GM12864 (cell line): ENCODE results near the gene PLS1.
"Not testable (repeated sequence)": the region's sequence is repeated elsewhere in the genome, so short reads cannot be mapped to it uniquely, and the experiment has no call there.

Source experiments
- DNase-seq: peaks from one replicate; pipeline ENCODE4 v3.0.0-alpha.2; 2011; ENCODE audit warnings: low read depth
- H3K4me3 ChIP-seq: 2 replicates; pipeline ENCODE4 v1.5.1; 2011; ENCODE audit warnings: mild to moderate bottlenecking, low read depth, low read length, control low read depth
- CTCF ChIP-seq: IDR thresholded peaks from 2 replicates; pipeline ENCODE4 v1.5.1; 2011; ENCODE audit warnings: low read depth, mild to moderate bottlenecking, moderate library complexity, low read length, control low read depth, inconsistent platforms; ENCODE audit errors: missing control alignments

Gene PLS1

GRCh38 chr3:142580061-142580423 is 16.2 kb upstream of the PLS1 start:
- no peak for DNase-seq
- TF ChIP-seq CTCF: no peak
- no peak overlapping the region for H3K4me3 ChIP-seq

- not testable (repeated sequence) for DNase-seq, H3K4me3 ChIP-seq
Observed at GRCh38 chr3:142581070-142581469, 15.1 kb upstream of the PLS1 start.

- H3K4me3 ChIP-seq: no peak overlapping the region
- no peak for DNase-seq
- TF ChIP-seq CTCF: peak; percentile 48
Observed at GRCh38 chr3:142586803-142587406, 9.3 kb upstream of the PLS1 start.

GRCh38 chr3:142588703-142589102 is 7.5 kb upstream of the PLS1 start:
- DNase-seq: no peak

GRCh38 chr3:142592268-142592667 is 3.9 kb upstream of the PLS1 start:
- not testable (repeated sequence) for DNase-seq, H3K4me3 ChIP-seq

More at GRCh38 chr3:142588703-142589102, 7.5 kb upstream of the PLS1 start:
- H3K4me3 ChIP-seq: no peak overlapping the region
- no peak for TF ChIP-seq CTCF

- no peak overlapping the region; the same call in 1 of the 2 replicates for H3K4me3 ChIP-seq
- TF ChIP-seq CTCF: no peak
- DNase-seq: no peak
Observed at GRCh38 chr3:142595141-142595540, 1.1 kb upstream of the PLS1 start.

- peak overlapping the region; percentile 71 for H3K4me3 ChIP-seq
- no peak for DNase-seq
- no peak for TF ChIP-seq CTCF
Observed at GRCh38 chr3:142595581-142595950, 627 bp upstream of the PLS1 start.

- peak overlapping the region; percentile 71 for H3K4me3 ChIP-seq
- TF ChIP-seq CTCF: no peak
- no peak for DNase-seq
Observed at GRCh38 chr3:142596726-142597088, 514 bp downstream of the PLS1 start.
